PFSK-1 (cell line): ENCODE measurements around the gene CD4.

ENCODE experiments used
- FOXP2 ChIP-seq: optimal IDR thresholded peaks from 2 replicates; pipeline ENCODE3; 2011; ENCODE audit warnings: borderline replicate concordance, control low read depth, inconsistent platforms; ENCODE audit not compliant: insufficient read depth; ENCODE audit errors: extremely low read length, extremely low read depth
- POLR2AphosphoS5 ChIP-seq: IDR thresholded peaks from 2 replicates; pipeline ENCODE4 v1.6.1; 2012; ENCODE audit warnings: low read depth, mild to moderate bottlenecking, control low read depth, low read length, moderate library complexity
- REST ChIP-seq, 2 experiments: IDR thresholded peaks; 2 replicates each; pipeline versions ENCODE4 v1.6.1 to v1.8.0; 2011 to 2012; ENCODE audit warnings: low read depth in 2 of 2, low read length in 2 of 2, control low read depth in 1 of 2, inconsistent platforms in 1 of 2, mild to moderate bottlenecking in 1 of 2, moderate library complexity in 1 of 2; ENCODE audit not compliant: insufficient read depth in 1 of 2
- SIN3A ChIP-seq: IDR thresholded peaks from 2 replicates; pipeline ENCODE4 v1.6.1; 2012; ENCODE audit warnings: mild to moderate bottlenecking, low read length, moderate library complexity, borderline replicate concordance; ENCODE audit not compliant: insufficient read depth
- TAF1 ChIP-seq: IDR thresholded peaks from 2 replicates; pipeline ENCODE4 v1.6.1; 2012; ENCODE audit warnings: low read length, control low read depth, borderline replicate concordance; ENCODE audit not compliant: insufficient read depth

CD4 gene

GRCh38 chr12:6830286-6830890 lies 41.1 kb downstream of the CD4 start:
- TF ChIP-seq REST (IDR thresholded peaks at IDR 0.05; ENCODE audit: insufficient read depth in 1 of 2, low read depth in 2 of 2, low read length in 2 of 2) (no peak), POLR2AphosphoS5 (no peak), SIN3A (no peak), TAF1 (no peak), FOXP2 (no peak)

DNA sequence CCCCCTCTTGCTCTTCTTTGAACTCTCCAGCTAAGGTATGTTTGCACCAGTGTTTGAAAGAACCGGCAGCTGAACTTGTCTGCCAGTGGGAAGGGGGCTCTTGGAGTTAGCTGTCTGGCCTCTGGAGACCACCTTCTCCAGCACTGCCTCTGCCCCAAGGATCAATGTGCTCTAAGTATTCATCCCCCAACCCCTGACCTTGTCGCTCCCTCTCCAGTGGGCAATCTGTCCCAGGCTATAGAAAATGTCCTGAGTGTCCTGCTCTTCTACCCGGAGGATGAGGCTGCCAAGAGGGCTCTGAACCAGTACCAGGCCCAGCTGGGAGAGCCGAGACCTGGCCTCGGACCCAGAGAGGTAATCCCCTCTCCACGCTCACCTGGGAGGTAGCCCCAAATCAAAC lies 41.7 kb downstream of the CD4 start:
- TF ChIP-seq REST (IDR thresholded peaks at IDR 0.05; ENCODE audit: insufficient read depth in 1 of 2, low read depth in 2 of 2, low read length in 2 of 2) (no peak), FOXP2 (no peak), SIN3A (no peak), TAF1 (no peak), POLR2AphosphoS5 (no peak)

DNA sequence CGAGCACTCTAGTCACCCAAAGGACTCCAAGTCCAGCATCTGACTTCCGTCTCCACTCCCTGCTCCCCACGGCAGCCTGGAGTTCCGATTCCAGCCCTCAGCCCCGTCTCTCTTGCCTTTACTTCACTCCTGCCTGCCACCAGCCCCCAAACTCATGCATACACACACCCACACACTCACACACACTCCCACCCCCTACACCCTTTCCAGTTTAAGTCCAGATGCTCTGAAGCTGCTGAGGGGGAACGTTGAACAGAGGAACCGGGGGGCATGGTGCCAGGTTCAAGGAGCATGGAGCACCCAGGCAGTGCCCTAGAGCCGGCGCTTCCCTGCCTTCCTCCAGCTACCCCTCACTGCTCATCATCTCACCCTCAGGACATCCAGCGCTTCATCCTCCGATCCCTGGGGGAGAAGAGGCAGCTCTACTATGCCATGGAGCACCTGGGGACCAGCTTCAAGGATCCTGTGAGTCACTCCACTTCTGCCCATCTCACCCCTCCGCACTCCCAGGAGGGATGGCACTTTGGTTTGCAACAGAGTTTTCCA lies 42.2 kb downstream of the CD4 start:
- TF ChIP-seq REST (IDR thresholded peaks at IDR 0.05; ENCODE audit: insufficient read depth in 1 of 2, low read depth in 2 of 2, low read length in 2 of 2) (no peak), POLR2AphosphoS5 (no peak), SIN3A (no peak), TAF1 (no peak), FOXP2 (no peak)

GRCh38 chr12:6832125-6832524 lies 42.8 kb downstream of the CD4 start:
- TF ChIP-seq SIN3A (no peak), POLR2AphosphoS5 (no peak), REST (IDR thresholded peaks at IDR 0.05; ENCODE audit: insufficient read depth in 1 of 2, low read depth in 2 of 2, low read length in 2 of 2) (no peak), FOXP2 (no peak), TAF1 (no peak)
